DMS114 treated with DMSO at 0.1 percent for 48 hours (cell line): ENCODE results near the gene ATP8A2.

Experiments
- DNase-seq: peaks from one replicate; lab custom pipeline; 2025; ENCODE audit not compliant: unreplicated experiment; lab: John Stamatoyannopoulos, UW

Gene ATP8A2

DNA sequence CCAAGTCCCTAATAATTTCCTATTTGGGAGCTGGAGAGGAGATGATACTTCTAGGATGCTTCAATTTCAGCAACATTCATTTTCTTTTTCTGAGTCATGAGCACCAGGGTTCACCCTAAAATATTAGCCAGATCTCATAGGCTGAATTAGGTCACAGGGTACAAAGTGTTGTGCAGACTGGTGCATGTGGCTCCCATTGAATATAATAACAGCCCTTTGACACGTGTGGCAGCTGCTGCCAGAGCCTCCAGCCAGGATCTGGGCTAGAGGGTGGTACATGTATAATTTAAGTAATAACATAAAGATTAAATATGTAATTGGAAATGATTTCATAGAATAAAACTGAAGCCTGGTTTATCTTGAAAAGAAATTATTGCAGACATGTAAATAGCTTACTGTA, 244.9 kb downstream of the ATP8A2 start:
- DNase-seq, result no peak

DNA sequence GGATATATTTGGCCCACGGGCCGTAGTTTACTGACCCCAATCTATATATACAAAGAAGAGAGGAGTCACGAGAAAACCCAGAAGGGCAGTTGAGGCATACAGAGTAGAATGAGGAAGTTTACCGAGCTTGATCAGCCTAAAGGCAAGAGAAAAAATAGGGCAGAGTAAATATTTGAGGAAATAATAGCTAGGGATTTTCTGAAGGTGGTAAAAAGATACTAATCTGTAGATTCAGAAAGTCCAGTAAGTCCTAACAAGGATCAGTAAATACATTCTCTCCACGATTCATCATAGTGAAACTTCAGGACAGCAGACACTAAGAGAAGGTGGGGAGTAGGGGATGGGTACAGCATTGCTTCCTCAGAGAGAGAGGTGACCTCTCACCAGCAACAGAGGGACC, 248.1 kb downstream of the ATP8A2 start:
- DNase-seq, result no peak

DNA sequence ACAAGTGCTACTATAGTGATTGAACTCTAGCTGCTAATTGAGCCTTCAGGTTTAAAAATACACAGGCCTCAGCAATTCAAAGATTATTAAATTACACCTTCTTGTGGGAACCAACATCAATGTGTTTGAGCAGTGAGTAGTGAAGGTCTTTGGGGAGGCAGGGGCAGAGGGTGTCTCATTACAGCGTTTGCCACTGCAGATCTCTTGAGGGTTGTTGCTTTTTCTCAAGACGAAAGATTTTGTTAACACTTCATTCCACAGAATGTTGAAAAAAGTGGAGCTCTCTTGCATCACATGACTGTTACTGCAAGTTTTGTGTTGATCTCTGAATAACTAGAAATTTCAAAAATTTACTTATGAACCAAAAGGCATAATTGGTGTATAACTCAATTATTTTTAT, 253.6 kb downstream of the ATP8A2 start:
- DNase-seq, result no peak

DNA sequence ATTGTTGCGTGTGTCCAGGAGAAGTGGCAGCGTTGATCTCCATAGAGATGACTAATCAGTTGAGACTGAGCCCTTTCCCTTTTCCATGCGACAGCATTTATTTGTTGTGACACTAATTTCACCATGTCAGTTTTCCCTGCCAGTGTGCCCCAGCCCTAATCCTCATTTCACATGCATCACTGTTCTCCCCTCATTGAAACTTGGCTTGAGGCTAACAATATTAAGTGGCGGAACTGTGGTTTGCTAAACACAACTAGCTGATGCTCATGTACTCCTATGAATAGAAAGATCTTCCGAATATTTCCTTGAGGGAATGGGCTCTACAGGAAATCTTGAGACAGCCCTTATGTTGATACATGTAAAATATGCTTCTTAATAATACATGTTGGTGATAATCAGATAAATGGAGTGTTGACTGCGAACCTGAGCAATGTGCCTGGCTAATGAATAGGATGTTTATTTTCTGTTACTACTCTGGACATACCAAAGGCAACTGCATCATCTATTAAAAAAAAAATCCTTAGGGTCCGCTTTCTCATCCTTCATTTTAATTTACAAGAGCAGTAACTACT, 258.6 kb downstream of the ATP8A2 start:
- DNase-seq, result no peak

DNA sequence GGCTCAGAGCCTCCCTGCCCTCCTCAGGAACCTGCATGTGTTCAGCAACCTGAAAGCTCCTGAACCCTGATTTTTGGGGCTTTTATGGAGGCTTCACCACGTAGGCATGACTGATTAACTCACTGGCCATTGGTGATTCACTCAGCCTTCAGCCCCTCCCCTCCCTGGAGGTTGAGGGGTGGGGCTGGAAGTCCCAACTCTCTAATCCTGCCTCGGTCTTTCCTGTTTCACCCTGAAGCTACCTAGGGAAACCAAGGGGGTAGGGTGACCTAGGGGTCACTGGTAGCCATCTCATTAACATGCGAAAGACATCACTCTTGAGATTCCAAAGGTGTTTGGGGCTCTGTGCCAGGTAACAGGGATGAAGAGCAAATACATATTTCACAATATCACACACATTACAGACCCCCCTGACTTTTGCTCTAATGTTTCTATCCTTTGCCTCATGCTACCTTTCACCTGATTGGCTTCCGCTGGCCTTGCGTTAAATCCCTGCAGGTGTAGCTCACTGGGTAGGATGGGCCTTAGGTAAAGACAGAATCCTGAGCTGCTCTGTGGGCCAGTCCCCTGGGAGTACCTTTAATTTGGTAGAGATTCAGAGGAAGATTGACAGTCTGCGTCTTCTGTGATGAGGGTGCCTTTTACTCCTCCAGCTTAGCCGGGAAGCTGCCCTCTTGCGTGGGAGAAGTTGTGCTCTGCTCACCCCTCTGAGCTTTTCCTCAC, 260.6 kb downstream of the ATP8A2 start:
- no peak for DNase-seq

DNA sequence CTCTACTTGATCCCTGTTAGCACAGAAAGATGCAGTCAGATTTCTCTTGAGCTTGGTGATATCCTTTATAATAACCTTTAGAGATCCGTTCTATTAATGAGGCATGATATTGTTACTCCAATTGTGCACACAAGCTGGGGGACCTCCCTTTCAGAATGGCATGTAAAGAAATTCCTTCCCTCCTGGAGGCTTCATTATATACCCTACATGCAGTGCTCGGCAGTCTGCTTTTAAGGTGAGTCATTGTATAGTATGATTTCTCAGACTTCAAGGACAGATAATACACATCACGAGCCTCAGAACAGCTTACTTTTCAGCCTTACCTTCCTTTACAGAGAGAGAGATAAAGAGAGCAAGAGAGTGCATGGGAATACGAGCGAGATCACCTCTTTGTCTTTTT, 261.3 kb downstream of the ATP8A2 start:
- no peak for DNase-seq

DNA sequence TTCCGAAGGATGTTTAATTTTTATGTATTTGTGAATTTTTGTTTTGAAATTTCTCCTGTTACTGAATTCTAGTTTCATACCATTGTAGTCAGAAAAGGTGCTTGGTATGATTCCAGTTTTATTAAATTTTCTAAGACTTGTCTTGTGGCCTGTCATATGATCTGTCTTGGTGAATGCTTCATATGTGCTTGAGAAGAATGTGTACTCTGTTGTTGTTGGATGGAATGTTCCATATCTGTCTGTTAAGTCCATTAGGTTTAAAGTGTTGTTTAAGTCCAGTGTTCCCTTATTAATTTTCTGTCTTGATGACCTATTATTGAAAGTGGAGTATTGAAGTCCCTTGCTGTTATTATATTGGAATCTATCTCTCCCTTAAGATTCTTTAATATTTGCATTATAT, 273.9 kb downstream of the ATP8A2 start:
- no peak for DNase-seq

DNA sequence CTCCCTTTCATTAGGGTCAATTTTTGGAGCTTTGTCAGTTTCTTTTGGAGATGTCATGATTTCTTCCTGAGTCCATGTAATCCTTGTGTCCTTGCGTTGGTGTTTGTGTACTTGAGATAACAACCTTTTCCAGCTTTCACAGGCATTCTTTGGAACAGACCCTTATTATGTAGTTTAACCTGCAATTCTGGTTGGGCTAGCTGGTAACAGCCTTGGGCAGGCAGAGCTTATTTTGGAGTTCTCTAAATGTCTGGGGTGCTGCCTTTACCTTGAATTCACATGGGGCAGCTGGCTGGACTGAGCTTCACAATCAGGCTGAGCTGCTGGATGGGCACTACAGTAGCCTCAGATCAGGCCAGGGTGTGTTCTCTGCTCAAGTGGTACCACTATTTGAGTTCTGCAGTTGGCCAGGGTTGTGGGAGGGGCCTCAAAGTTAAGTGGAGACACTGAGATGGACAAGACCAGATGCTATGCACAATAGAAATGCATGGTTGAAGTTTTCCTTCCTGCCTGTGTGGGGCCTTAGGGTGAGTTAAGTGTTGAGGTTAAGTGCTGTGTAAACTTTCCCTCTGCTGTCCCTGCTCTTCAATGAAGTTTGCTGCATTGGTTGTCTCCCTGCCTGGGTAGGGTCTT, 277.3 kb downstream of the ATP8A2 start:
- no peak for DNase-seq

DNA sequence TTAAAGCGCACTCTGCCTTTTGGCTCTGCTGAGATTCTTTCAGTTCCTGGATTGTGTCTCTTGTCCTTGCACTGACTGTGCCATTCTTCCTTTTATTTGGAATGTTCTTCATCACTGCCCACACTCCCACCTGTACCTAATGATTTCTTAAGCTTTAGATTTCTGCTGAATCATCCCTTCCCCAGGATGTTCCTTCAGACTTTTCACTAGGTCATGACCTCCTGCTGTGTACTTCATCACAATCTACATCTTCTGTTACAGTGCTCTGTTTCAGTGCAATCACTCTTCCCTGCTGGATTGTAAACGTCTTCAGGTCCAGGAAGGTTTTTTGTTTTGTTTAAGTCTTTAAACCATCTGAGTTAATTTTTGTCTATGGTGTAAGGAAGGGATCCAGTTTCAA, 281.0 kb downstream of the ATP8A2 start:
- DNase-seq, result no peak

DNA sequence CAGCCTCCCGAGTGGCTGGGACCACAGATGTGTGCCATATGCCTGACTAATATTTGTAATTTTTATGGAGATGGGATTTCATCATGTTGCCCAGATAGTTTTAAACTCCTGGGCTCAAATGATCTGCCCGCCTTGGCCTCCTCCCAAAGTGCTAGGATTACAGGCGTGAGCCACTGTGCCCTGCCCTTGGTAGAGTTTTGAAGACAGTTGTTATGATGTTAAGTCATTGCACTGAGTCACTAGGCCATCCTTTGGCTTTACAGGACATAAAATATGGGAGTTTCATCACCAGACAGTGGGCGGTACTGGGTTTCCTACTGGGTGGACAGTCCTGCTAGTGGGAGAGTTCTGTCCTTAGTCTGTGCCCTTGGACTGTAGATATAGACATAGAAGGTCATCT, 282.5 kb downstream of the ATP8A2 start:
- no peak for DNase-seq

DNA sequence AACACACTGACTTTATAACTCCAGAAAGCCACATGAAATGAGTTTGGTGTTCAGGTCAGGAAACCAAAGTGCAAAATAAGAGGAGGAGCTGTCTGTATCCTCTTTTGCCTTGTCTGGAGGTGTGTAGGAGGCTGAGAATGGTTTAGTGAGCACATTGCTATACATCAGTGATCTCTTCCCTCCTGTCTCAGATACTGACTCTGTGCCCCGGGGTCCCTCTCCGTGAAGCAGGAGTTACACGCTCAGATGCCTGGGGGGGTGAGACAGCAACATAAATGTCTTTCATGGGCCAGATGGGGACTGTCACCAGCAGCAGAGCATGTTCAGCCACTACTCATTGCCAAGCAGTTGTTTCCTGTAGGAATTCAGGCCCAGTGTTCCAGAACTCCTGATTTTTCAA, 285.4 kb downstream of the ATP8A2 start:
- DNase-seq, result no peak

DNA sequence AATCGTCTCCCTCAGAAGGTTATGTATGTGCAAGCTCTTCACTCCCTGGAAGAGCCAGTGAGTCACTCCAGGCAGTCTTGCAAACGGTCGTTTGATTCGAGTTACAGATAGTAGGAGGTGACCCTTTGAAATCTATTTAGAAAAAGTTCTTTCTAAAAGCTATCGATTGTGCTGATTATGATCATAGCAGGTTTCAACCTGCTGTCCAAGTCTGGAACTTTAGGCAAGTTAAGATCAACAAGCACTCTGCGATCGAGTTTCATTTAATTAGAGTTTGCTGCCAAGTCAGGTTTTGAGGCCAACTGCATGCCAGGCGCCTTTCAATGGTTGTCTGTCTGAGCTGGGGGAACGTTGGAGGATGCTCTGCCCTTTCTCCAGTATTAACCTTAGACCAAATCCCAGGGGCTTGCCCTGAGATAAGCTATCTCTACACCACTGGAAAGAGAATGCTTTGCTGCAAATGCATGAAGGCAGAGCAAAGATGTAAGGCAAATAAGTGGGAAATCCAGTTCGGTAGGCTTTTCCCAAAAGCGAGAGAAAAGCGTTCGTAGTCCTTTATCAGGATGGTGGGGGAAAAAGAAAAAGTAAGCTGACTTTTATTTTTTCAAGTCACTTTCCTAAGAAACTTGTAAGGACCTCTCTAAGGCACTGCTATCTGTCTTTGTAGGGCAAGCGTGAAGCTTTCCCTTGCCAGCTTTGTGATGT, 287.5 kb downstream of the ATP8A2 start:
- no peak for DNase-seq

DNA sequence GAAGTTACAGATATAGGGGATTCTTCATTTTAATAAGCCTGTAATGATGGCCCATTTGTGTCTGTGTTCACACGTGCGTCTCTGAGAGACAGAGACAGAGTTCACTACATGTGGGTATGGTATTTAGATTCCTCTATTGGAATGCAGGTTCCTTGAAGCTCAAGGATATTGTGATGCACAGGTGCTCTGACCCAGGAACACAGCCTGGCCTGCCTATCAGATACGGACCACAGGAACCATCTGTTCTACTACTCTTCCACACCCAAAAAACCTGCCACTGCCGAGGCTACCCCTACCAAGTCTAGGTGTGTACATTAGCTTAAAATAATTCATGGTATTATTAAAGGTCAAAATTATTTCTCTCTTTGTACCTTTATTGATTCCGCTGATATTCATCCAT, 289.2 kb downstream of the ATP8A2 start:
- DNase-seq, result no peak

DNA sequence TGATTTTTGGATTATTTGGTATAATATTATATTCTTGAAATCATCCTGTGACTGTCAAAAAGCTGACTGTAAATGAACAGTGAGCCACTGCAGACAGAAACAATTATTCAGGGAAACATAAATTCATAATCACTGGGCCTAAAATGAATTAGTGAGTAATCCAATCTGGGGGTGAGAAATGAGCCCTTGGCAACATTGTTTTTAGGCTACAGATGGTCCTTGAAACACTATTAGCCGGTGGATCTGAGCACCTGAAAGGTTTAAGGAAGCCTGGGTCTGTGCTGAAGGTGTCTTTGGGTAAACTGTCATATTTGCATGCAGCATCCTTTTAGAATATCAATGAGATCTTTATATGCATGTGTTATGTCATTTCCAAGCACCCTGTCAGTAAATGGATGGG, 290.7 kb downstream of the ATP8A2 start:
- no peak for DNase-seq

DNA sequence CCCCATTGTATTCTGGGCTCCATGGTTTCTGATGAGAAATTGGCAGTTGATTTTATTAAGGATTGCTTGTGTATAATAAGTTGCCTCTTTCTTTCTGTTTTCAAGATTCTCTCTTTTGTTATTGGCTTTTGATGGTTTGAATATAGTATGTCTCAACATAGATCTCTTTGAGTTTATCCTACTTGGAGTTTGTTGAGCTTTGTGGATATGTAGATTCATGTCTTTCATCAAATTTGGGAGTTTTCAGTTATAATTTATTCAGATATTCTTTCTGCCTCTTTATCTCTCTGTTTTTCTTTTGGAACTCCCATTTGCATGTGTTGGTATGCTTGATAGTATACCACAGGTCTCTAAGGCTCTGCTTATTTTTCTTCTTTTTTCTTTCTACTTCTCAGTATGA, 296.6 kb downstream of the ATP8A2 start:
- DNase-seq, result no peak

DNA sequence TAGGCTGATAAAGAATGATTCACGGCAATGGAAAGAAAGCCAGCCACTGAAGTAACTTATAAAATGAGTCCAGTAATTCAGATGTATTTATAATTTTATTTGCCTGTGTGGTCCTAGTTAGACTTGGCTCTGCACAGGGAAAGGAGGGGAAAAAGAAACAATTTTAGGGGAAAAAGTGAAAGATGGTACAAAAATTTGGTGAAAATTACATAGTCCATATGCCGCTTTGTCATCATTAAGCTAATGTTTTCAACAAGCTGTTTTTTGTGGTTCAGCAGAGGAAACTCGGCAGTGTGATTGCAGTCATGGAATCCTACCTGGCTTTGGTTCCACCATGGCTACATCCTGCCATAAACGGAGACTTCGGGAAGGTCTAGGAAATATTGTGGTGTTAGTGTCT, 301.9 kb downstream of the ATP8A2 start:
- DNase-seq, result no peak

DNA sequence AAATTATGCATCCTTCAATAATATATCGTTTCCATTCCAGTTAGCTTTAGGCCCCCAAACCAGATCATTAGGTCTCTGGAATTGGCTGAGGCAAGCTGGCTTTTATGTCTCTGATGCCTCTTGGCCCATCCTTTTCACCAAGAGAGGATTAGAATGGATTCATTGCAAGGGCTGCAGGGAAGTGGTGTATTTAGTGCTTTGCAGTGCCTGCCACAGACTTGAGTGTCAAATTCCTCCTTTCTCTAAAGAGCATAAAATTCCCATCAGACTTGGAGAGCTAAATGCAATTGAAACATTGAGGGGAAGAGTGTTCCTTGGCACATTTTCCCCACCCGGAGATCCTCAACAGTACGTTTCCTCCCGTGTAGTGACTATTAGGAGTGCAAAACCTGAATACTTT, 302.6 kb downstream of the ATP8A2 start:
- no peak for DNase-seq

DNA sequence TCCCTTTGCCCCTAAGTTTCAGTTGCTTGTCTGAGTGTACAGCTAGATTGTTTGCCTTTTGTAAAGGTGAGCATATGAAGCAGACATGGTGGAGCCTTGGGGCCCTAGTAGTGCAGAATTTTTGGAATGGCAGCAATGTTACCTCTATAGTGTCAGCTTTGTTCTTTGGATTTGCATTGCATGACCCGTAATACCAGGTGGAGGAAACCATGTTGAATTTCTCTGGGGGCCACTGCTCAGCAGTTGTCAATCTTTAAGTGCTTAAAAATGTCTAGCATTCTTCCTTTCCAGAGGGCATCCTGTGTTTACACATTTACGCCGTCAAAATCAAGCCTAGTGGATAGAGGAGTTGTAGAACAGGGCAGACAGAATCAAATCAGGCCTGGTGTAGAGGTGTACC, 303.3 kb downstream of the ATP8A2 start:
- no peak for DNase-seq

DNA sequence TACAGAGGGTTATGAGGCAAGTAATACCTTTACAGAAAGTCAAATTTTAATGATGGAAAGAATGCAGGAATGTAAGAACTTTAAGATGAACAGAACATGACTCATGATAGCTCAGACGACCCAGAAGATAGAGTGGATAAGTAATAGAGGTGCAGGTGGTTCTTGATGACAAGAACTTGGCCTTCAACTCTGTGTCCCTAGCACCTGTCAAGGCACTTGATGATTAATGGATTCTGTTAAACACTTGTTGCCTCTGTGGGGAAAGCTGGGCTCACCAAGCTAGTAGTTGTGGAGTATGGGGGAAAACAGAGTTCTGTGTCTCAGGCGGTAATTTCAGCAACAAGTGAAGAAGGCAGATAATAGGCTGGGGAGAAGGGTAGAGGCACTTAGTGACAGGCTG, 306.2 kb downstream of the ATP8A2 start:
- no peak for DNase-seq

DNA sequence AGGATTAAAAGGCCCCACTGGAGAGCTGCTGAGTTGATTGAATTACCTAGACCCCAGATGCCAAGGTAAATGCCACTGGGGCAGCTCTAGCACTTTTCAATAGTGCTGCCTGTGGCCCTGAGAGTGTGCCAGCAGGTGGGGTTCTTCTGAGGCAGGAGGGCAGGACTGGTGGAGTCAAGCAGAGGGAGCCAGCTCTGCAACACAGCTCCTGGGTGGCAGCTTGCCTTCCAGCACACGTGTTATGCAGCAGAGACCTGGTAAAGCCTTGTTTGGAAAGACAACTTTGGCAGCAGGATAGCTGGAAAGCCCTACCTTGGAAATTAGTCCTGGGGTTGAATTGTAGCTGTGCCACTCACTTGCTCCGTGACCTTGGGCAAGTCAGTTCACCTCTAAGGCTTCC, 306.6 kb downstream of the ATP8A2 start:
- DNase-seq, result no peak

DNA sequence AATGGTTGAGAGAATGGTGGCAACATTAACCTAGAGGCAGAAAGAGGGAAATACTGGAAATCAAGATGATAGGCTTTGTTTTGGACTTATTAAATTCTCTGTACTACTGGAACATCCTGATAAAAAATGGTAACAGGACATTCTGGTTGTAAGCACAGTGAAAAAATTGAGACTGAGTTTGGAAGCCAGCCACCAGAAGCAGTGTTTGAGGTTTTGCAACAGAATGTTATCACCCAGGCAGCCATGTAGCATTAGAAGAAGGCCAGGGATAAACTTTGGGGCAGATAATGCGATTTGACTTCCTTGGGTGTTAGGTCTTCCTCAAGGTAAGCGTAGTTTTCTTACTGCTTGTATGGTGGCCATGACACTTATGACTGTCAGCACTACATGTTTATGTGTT, 307.4 kb downstream of the ATP8A2 start:
- no peak for DNase-seq

DNA sequence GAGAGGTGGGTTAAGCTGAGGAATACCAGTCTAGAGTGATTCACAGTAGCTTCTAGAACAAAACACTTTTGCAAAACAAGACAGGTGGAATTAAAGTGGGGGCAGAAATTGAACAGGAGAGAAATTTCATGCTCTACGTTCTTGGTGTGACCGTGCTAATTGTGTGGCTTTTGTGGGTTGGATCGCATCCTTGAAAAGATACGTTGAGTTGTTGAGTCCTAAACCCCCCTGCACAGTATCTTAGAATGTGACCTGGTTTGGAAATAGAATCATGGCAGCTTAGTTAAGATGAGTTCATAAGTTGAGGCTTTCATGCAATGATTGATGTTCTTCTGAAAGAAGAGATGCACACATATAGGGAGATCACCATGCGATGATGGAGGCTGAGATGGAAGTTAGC, 308.2 kb downstream of the ATP8A2 start:
- no peak for DNase-seq
